Duodenal mucosa (tissue), 2 donors: ENCODE measurements around the gene NUDT2.

ENCODE experiments used
- H3K27ac ChIP-seq: one replicate; pipeline ENCODE4 v1.7.0; 2013; ENCODE audit warnings: low read depth, low read length
- H3K27me3 ChIP-seq, 2 donors: one replicate each; pipeline ENCODE4 v1.7.0; 2013; ENCODE audit warnings: low read length in 2 of 2, control low read depth in 1 of 2; ENCODE audit not compliant: insufficient read depth in 2 of 2, control insufficient read depth in 1 of 2
- H3K36me3 ChIP-seq, 2 donors: one replicate each; pipeline ENCODE4 v1.7.0; 2013; ENCODE audit warnings: low read length in 2 of 2, control low read depth in 1 of 2; ENCODE audit not compliant: insufficient read depth in 2 of 2, control insufficient read depth in 1 of 2
- H3K4me1 ChIP-seq, 2 donors: one replicate each; pipeline ENCODE4 v1.7.0; 2013; ENCODE audit warnings: low read length in 2 of 2, control low read depth in 1 of 2; ENCODE audit not compliant: insufficient read depth in 2 of 2, control insufficient read depth in 1 of 2
- H3K4me3 ChIP-seq, 2 donors: one replicate each; pipeline ENCODE4 v1.7.0; 2013; ENCODE audit warnings: low read length in 2 of 2, low read depth in 1 of 2
- H3K9ac ChIP-seq, 2 donors: one replicate each; pipeline ENCODE4 v1.7.0; 2013; ENCODE audit warnings: low read length in 2 of 2, low read depth in 1 of 2
- H3K9me3 ChIP-seq, 2 donors: one replicate each; pipeline ENCODE4 v1.7.0; 2013; ENCODE audit warnings: low read length in 2 of 2, control low read depth in 1 of 2; ENCODE audit not compliant: control insufficient read depth in 1 of 2

The NUDT2 gene

DNA sequence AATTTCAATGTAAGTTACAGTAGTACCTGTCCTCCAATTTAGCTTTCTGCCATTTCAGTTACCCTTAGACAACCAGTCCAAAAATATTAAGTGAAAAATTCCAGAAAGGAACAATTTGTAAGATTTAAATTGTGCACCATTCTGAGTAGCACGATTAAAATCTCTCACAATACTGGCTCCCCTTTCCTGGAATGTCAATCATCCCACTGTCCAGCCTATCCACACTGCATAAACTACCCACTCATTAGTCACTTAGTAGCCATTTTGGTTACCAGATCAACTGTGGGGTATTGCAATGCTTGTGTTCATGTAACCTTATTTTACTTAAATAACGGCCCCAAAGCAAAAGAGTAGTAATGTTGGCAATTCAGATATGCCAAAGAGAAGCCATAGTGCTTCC is 11.9 kb upstream of the NUDT2 start:
- Histone ChIP-seq H3K4me3 (no peak overlapping the region), H3K27me3 (no peaks in the 10 kb centered on the region), H3K27ac (no peak overlapping the region), H3K9ac (no peak overlapping the region), H3K9me3 (no peaks in the 10 kb centered on the region), H3K36me3 (no peaks in the 10 kb centered on the region), H3K4me1 (no peaks in the 10 kb centered on the region)

DNA sequence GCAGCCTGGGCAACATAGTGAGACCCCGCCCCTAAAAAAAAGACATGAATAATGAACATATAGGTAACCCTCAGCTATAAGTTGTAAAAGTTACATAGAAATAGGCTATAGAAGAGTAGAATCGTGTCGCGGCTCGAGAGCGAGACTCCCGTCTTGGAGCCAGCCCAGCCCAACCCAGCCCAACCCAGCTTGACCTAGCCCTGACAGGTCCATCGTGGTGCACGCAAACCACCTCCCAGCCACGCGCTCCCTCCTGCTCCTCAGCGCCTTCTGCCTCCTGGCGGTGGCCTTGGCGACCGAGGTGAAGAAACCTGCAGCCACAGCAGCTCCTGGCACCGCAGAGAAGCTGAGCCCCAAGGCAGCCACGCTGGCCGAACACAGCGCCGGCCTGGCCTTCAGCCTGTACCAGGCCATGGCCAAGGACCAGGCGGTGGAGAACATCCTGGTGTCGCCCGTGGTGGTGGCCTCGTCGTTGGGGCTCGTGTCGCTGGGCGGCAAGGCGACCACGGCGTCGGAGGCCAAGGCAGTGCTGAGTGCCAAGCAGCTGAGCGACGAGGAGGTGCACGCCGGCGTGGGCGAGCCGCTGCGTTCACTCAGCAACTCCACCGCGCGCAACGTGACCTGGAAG is 11.1 kb upstream of the NUDT2 start:
- H3K4me3 ChIP-seq, result no peak overlapping the region
- H3K36me3 ChIP-seq, result no peaks in the 10 kb centered on the region
- H3K9me3 ChIP-seq, result no peaks in the 10 kb centered on the region
- H3K27me3 ChIP-seq, result no peaks in the 10 kb centered on the region
- H3K9ac ChIP-seq, result no peak overlapping the region
- H3K4me1 ChIP-seq, result no peaks in the 10 kb centered on the region
- no peak overlapping the region for H3K27ac ChIP-seq

DNA sequence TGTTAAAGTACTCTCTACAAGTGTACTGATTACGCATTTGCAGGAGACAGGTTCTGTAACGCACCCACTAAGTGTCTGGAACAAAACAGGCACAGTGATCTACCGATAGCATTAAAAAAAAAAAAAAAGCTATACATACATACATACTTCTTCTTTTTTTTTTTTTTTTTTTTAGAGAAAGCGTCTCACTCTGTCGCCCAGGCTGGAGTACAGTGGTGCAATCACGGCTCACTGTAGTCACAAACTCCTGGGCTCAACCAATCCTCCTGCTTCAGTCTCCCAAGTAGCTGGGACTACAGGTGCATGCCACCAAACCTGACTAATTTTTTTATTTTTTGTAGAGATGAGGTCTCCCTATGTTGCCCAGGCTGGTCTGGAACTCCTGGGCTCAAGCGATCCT is 7.9 kb upstream of the NUDT2 start:
- Histone ChIP-seq H3K27me3 (no peaks in the 10 kb centered on the region), H3K4me1 (no peaks in the 10 kb centered on the region), H3K36me3 (no peaks in the 10 kb centered on the region), H3K9me3 (no peaks in the 10 kb centered on the region), H3K9ac (no peak overlapping the region), H3K27ac (no peak overlapping the region), H3K4me3 (no peak overlapping the region)

DNA sequence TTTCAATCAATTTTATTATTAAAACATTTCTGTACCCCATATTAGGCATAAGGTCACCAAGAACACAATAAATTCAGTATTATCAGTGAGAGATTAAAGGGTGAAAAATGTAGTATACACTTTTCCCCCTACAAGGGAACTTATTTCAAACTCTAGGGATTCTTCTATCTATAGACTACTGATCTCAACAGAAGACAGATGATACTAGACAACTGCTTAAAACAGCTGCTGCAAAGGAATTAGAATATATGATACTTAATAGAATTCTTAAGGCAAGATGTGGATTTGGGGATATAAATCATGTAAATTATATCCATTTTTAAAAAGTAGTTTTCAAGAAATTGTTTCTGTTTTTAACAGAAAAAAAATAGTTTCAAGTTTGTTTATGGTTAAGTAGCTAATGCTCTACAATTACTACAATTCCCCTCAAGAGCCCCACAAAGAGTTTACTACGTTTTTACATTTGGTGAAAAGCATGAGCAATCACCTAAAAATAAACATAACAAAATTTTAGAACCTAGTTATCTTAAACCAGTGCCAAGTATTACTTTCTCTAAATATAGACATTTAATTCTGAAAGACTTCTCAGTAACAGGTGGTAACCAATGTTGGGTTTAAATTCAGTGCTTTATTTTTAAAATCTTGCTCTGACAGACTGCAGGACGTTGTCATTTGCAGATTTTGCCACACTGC is 6.3 kb upstream of the NUDT2 start:
- no peak overlapping the region for H3K9ac ChIP-seq
- peaks cover 2 to 3% of the 10 kb centered on the region in 2 donors for H3K4me1 ChIP-seq
- no peaks in the 10 kb centered on the region for H3K36me3 ChIP-seq
- H3K9me3 ChIP-seq, result no peaks in the 10 kb centered on the region
- no peak overlapping the region for H3K4me3 ChIP-seq
- no peak overlapping the region for H3K27ac ChIP-seq
- H3K27me3 ChIP-seq, result no peaks in the 10 kb centered on the region

DNA sequence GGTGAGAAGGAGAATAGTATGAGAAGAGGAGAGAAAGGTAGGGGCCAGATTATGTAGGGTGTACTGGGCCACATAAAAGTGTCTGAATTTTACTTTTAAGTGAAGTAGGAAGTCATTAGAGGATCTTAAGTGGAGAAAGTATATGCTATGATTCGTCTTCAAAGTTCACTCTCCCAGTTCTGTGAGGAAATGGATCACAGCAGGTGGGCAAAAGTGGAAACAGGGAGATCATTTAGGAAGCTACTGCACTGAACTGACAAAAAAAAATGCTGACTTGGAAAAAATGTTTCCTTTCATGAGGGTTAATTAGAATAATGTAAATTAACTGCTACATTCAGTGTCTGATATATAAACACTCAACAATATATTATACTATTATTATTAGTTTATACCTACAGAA is 2.7 kb upstream of the NUDT2 start:
- no peaks in the 10 kb centered on the region for H3K36me3 ChIP-seq
- no peaks in the 10 kb centered on the region for H3K9me3 ChIP-seq
- H3K27me3 ChIP-seq, result no peaks in the 10 kb centered on the region
- no peak overlapping the region for H3K4me3 ChIP-seq
- no peak overlapping the region for H3K27ac ChIP-seq
- H3K9ac ChIP-seq, result no peak overlapping the region
- peaks cover 9 to 17% of the 10 kb centered on the region in 2 donors for H3K4me1 ChIP-seq

DNA sequence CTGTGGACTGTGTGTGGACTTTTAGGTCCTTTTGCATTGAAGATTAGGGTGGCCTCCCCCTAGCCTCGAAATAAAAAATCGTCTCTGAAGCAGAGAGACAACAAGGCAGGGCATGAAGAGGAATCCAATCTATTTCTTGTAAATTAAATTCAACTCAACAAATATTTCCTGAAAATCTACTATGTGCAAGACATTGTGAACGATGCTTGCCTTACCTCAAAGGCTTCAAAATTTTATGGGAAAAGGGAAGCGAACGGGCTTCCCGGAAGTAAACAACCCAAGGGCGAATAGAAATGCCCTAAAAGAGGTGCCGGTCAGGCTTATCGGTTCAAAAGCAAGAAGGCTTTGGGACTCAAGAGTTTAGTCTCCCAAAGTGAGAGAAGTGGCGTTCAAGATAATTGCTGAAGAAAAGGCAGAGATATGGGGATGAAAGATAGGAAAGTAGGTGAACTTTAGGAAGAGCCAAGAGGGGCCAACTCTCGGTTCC is 826 bp upstream of the NUDT2 start:
- peak overlapping the region; percentile 55 to 57 for H3K9ac ChIP-seq
- peak overlapping the region; percentile 83 to 92 for H3K4me3 ChIP-seq
- H3K27ac ChIP-seq, result no peak overlapping the region
- H3K4me1 ChIP-seq, result peaks cover 9 to 17% of the 10 kb centered on the region in 2 donors
- no peaks in the 10 kb centered on the region for H3K9me3 ChIP-seq
- H3K27me3 ChIP-seq, result no peaks in the 10 kb centered on the region
- no peaks in the 10 kb centered on the region for H3K36me3 ChIP-seq

DNA sequence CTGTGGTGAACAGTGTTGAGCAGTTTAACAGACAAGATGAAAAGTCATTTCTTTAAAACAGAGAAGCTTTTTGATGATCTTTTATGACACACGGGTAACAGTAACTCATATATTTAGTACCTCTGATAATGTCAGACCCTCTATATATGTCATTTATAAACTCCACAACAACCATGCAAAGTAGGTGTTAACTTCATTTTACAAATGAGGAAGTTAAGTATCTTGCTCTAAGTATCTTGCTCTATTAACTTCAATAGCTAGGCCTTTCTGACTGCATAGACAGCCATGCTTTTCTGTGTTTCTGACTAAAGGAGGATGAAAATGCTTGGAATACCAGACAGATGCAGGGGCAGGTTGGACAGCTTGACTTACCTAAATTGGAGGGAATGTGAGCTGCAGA is 1.8 kb downstream of the NUDT2 start:
- no peaks in the 10 kb centered on the region for H3K27me3 ChIP-seq
- peaks cover 9 to 17% of the 10 kb centered on the region in 2 donors for H3K4me1 ChIP-seq
- H3K9ac ChIP-seq, result no peak overlapping the region
- H3K36me3 ChIP-seq, result peaks cover 0 to 2% of the 10 kb centered on the region in 2 donors
- no peak overlapping the region for H3K4me3 ChIP-seq
- H3K27ac ChIP-seq, result no peak overlapping the region
- no peaks in the 10 kb centered on the region for H3K9me3 ChIP-seq

DNA sequence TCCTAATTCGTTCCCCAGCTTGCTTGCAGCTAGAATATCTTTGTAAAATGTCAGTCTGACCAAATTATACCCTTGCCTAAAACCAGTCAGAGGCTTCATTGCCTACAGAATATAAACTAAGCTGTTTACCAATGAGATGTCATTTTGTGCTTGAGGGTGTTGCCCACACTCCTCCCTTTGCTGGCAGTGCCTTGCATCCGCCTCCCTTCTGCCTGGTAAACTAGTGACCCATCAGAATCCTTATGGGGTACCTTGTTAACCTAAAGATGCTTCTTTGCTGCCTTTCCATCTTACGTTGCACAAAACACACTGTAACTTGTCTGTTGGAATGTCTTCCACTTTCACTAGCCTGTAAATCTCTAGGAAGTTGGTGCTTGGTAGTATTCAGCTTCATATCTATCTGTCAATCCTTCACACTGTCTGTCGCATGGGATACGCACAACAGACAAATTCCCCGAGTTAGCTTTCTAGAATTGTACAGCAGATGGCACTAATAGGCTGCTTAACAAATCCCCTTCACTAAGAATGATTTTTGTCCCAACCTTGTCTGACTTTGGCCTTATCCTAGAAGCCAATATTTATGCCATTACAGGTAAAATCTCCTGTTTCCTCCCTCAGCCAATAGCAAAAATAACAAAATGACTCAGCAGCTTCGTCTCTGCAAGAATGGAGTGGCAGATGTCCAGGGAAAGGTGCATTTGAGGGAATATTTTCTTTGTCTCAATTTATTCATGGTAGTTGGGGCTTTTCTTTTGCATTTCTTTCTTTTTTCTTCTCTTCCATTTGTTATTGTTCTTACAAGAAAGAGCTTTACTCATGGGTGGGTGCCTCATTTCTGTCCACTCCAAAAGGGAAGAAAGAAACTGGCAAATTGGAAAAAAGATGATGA is 3.0 kb downstream of the NUDT2 start:
- no peaks in the 10 kb centered on the region for H3K9me3 ChIP-seq
- no peak overlapping the region for H3K27ac ChIP-seq
- H3K9ac ChIP-seq, result no peak overlapping the region
- peaks cover 0 to 2% of the 10 kb centered on the region in 2 donors for H3K36me3 ChIP-seq
- no peaks in the 10 kb centered on the region for H3K27me3 ChIP-seq
- H3K4me1 ChIP-seq, result peaks cover 9 to 17% of the 10 kb centered on the region in 2 donors
- H3K4me3 ChIP-seq, result no peak overlapping the region

DNA sequence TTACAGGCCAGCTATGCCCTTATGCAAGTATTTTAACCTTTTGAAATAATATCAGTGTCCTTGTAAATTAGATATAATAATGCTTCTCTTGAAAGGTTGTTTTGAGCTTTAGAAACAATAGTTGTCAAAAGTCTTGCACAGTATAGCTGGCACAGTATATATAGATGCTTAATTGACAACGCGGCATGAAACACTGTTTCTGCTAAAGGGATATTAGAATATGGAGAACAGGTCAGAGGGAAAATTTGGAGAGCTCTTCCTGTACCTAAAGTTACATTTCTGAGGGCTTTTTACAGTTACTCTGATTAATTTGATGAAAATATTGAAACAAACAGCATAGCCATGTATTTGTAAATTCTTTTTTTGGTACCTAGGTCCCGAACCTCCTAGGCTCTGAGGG is 4.5 kb downstream of the NUDT2 start:
- peaks cover 0 to 7% of the 10 kb centered on the region in 2 donors for H3K4me1 ChIP-seq
- no peaks in the 10 kb centered on the region for H3K9me3 ChIP-seq
- H3K27ac ChIP-seq, result no peak overlapping the region
- H3K36me3 ChIP-seq, result peaks cover 6 to 10% of the 10 kb centered on the region in 2 donors
- H3K4me3 ChIP-seq, result no peak overlapping the region
- no peaks in the 10 kb centered on the region for H3K27me3 ChIP-seq
- H3K9ac ChIP-seq, result no peak overlapping the region

DNA sequence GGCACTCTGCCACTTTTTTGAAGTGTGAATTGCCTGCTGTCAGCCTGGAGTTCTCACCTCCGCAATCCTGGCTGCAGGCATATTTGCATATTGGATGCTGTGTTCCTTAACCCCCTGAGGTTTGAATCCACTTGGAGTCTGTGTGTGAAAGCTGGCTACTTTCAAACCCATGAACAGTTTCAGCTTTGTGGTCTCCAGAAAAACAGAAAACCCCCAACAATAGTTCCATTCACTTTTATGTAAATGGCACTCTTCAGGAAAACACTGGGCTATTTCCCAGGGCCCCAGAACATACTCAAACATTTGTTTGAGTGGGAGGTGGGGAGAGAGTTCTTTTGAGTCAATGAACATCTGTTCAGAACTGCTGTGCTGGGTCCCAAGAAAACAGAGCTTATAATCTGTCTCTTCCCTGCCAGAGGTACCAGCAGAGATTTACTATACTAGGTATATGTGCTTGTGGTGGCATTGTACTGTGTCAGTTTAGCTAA is 5.0 kb downstream of the NUDT2 start:
- Histone ChIP-seq H3K27ac (no peak overlapping the region), H3K9me3 (no peaks in the 10 kb centered on the region), H3K4me1 (peaks cover 0 to 6% of the 10 kb centered on the region in 2 donors), H3K27me3 (no peaks in the 10 kb centered on the region), H3K4me3 (no peak overlapping the region), H3K9ac (no peak overlapping the region), H3K36me3 (peaks cover 11 to 15% of the 10 kb centered on the region in 2 donors)
